Measurements from ENCODE around the gene LZTS2. TPM values are rescaled to one million over a fixed set of nuclear protein-coding genes. Genes with fewer than 3 reads are reported as not detected.

LZTS2 gene
- total RNA-seq, 1 experiment from 2014 or later: 93.0 TPM

MicroRNAs within 50 kb of the gene (microRNA counts, 767-probe panel; counts per million panel counts)
- not detected for microRNA hsa-miR-608

Small RNAs within 50 kb of the gene (microRNA-seq; reads per million reads assigned to microRNA genes)
- not detected for gene MIR608 (ENCODE audit: borderline number of aligned reads)

Other genes starting within 250 kb of the LZTS2 start
- gene SLF2, start 86.8 kb upstream of the LZTS2 start, total RNA-seq (2021; ENCODE audit: unreplicated experiment): 43.0 TPM
- 29.4 TPM for gene SEMA4G, start 30.3 kb upstream of the LZTS2 start, total RNA-seq (2021; ENCODE audit: unreplicated experiment)
- 136 TPM for gene MRPL43, start 12.3 kb upstream of the LZTS2 start, total RNA-seq (2021; ENCODE audit: unreplicated experiment)
- 42.1 TPM for gene TWNK, start 12.3 kb upstream of the LZTS2 start, total RNA-seq (2021; ENCODE audit: unreplicated experiment)
- gene PDZD7, start 31.3 kb downstream of the LZTS2 start, total RNA-seq (2021; ENCODE audit: unreplicated experiment): 6.1 TPM
- 52.5 TPM for gene SFXN3, start 31.4 kb downstream of the LZTS2 start, total RNA-seq (2021; ENCODE audit: unreplicated experiment)
- gene KAZALD1, start 62.2 kb downstream of the LZTS2 start, total RNA-seq (2021; ENCODE audit: unreplicated experiment): 16.0 TPM
- not detected for gene TLX1, start 131.5 kb downstream of the LZTS2 start, total RNA-seq (2021; ENCODE audit: unreplicated experiment)
- not detected for gene LBX1, start 229.7 kb downstream of the LZTS2 start, total RNA-seq (2021; ENCODE audit: unreplicated experiment)